IPS-15b (cell line): ENCODE measurements around the gene OR7C2.
A peak's percentile ranks its signal among the peaks of the same experiment; 100 is the strongest.

Experiments used
- H3K27me3 ChIP-seq: one replicate; pipeline ENCODE4 v1.6.1; 2013; ENCODE audit warnings: low read length; ENCODE audit not compliant: control insufficient read depth, insufficient read depth
- H3K36me3 ChIP-seq: one replicate; pipeline ENCODE4 v1.6.1; 2013; ENCODE audit warnings: low read length; ENCODE audit not compliant: control insufficient read depth, insufficient read depth
- H3K4me1 ChIP-seq: one replicate; pipeline ENCODE4 v1.6.1; 2013; ENCODE audit warnings: mild to moderate bottlenecking, low read length; ENCODE audit not compliant: control insufficient read depth, insufficient read depth
- H3K4me3 ChIP-seq: one replicate; pipeline ENCODE4 v1.5.1; 2013; ENCODE audit warnings: low read depth, low read length
- H3K9ac ChIP-seq: one replicate; pipeline ENCODE4 v1.6.1; 2013; ENCODE audit warnings: low read depth, mild to moderate bottlenecking, low read length
- H3K9me3 ChIP-seq: one replicate; pipeline ENCODE4 v1.6.1; 2013; ENCODE audit warnings: mild to moderate bottlenecking, low read length; ENCODE audit not compliant: control insufficient read depth, insufficient read depth

Gene OR7C2

DNA sequence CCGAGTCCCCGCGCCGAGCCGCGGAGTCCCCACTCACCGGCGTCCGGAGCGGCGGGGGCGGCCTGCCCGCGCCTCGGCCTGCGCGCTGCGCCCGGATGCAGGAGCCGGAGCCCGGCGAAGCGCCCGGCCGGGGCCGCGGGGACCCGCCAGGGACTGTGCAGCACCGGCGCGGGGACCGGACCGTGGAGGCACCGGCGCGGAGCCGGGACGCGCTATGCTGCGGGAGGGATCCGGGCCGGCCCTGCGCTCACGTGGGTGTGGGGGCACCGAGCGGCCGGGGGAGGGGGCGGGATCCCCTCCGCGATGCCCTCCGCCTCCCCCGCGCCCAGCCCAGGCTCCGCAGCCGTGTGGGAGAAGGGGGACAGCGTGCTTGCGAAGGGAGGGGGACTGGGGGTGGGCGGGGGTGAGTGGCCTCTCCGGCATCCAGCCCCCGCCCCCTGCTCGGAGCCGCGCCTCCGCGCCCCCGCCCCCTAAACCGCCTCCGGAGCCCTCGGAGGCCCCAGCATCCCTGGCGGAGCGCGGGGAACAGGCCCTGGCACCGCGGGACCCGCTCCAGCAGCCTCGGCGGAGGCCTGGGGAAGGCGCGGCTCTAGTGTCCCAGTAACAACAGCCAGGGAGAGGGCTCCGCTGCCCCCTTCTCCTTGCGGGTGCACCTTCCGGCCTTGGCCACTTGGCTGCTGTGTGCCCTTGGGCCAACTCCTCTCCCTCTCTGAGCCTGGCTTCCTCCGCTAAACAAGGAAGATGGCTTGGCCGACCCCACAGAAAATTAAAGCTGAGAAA is 38.4 kb downstream of the OR7C2 start, which contains the start of gene SLC1A6:
Gene SLC1A6, minus strand, starts transcription at position 389 of the 780 bp plus-strand sequence. CDS start 6,954 bp downstream, outside the sequence.
- Histone ChIP-seq H3K4me1 (no peaks in the 10 kb centered on the region), H3K27me3 (peaks cover 24% of the 10 kb centered on the region), H3K9me3 (no peaks in the 10 kb centered on the region), H3K36me3 (no peaks in the 10 kb centered on the region), H3K9ac (no peak within 1 kb of the TSS), H3K4me3 (peak within 1 kb of the TSS; percentile 69)

DNA sequence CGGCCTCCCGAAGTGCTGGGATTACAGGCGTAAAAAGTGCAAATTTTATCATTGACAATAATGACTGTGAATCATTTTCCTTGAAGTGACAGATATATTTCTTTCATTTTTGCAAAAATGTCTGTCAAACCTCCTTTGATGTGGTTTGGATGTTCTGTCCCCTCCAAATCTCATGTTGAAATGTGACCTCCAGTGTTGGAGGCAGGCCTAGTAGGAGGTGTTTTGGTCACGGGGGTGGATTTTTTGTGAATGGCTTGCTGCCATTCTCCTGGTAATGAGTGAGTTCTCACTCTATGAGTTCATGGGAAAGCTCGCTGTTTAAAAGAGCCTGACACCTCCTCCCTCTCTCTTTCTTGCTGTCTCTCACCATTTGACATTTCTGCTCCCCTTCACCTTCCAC is 43.8 kb downstream of the OR7C2 start:
- H3K4me1 ChIP-seq, result no peaks in the 10 kb centered on the region
- H3K27me3 ChIP-seq, result peaks cover 10% of the 10 kb centered on the region
- H3K4me3 ChIP-seq, result no peak overlapping the region
- H3K9ac ChIP-seq, result no peak overlapping the region
- no peaks in the 10 kb centered on the region for H3K36me3 ChIP-seq
- H3K9me3 ChIP-seq, result no peaks in the 10 kb centered on the region
